MCF 10A (cell line): ENCODE data around the gene CBY1. TPM values are rescaled to one million over a fixed set of nuclear protein-coding genes. Genes with fewer than 3 reads are reported as not detected.

Experiments used
- Bru-seq: library from RNA; stranded (reverse); fragments of 400-500 nt; gene quantifications from one replicate; lab custom pipeline; 2021; lab: Mats Ljungman, UMichigan
- BruChase-seq, 2 experiments: library from RNA; stranded (reverse); fragments of 400-500 nt; gene quantifications; one replicate each; lab custom pipeline; 2021; lab: Mats Ljungman, UMichigan
- BruUV-seq: library from RNA; stranded (reverse); fragments of 400-500 nt; replicated peaks from 2 replicates; lab custom pipeline; 2021; lab: Mats Ljungman, UMichigan
- CTCF ChIA-PET: fragments of 300-600 bp; sonication (Branson Sonifier 250); formaldehyde crosslinking; extraction: SDS; loops from one replicate; lab custom pipeline; 2021; ENCODE audit warnings: antibody characterized with exemption, inconsistent platforms; lab: Yijun Ruan, JAX
- POLR2A ChIA-PET: fragments of 300-600, 350-650 bp; sonication (Branson Sonifier 250); formaldehyde crosslinking; extraction: SDS; loops from one replicate; lab custom pipeline; 2020; ENCODE audit warnings: antibody characterized with exemption, inconsistent platforms; lab: Yijun Ruan, JAX
- DNase-seq: peaks from one replicate; pipeline ENCODE4 v3.0.0-alpha.2; 2018; ENCODE audit not compliant: unreplicated experiment
- H3K27ac Mint-ChIP-seq: one replicate; pipeline ENCODE4 v1.8.0; 2022; ENCODE audit warnings: mild to moderate bottlenecking, low read depth, mixed read lengths; ENCODE audit not compliant: unreplicated experiment
- H3K27me3 Mint-ChIP-seq: one replicate; pipeline ENCODE4 v1.8.0; 2022; ENCODE audit warnings: mixed read lengths; ENCODE audit not compliant: insufficient read depth, unreplicated experiment
- H3K36me3 Mint-ChIP-seq: one replicate; pipeline ENCODE4 v1.8.0; 2022; ENCODE audit warnings: mild to moderate bottlenecking, moderate library complexity, mixed read lengths; ENCODE audit not compliant: insufficient read depth, unreplicated experiment
- H3K4me1 Mint-ChIP-seq: one replicate; pipeline ENCODE4 v1.8.0; 2022; ENCODE audit warnings: mixed read lengths; ENCODE audit not compliant: insufficient read depth, unreplicated experiment
- H3K4me3 Mint-ChIP-seq: one replicate; pipeline ENCODE4 v1.8.0; 2022; ENCODE audit warnings: mild to moderate bottlenecking, moderate library complexity, mixed read lengths; ENCODE audit not compliant: unreplicated experiment
- H3K9me3 Mint-ChIP-seq: one replicate; pipeline ENCODE4 v1.8.0; 2022; ENCODE audit warnings: mixed read lengths; ENCODE audit not compliant: unreplicated experiment
- CTCF ChIP-seq: fragments of 200-600 bp; IDR thresholded peaks from one replicate; pipeline ENCODE4 v1.8.0; 2022; ENCODE audit warnings: antibody characterized with exemption, mild to moderate bottlenecking; ENCODE audit not compliant: unreplicated experiment
- intact Hi-C: fragments of 100-400 bp; cut with micrococcal nuclease; formaldehyde crosslinking; loops from 2 replicates; pipeline ENCODE4 v1.14.1; 2022
- long read RNA-seq: library from polyadenylated mRNA; stranded (forward); transcript quantifications from one replicate; pipeline ENCODE4 v2.0.0, GENCODE V29; 2022
- total RNA-seq: library from RNA; stranded (reverse); gene quantifications from 2 replicates; pipeline ENCODE4 v1.2.3, GENCODE V29; 2022

Gene CBY1
- 40.6 and 42.1 TPM in 2 replicates for total RNA-seq
- percentile 70 among the genes with signal in this experiment for Bru-seq, nascent RNA
- percentile 75 among the genes with signal in this experiment for BruChase-seq, experiment 1, labeled RNA remaining after a 6-hour chase
- percentile 76 among the genes with signal in this experiment for BruChase-seq, experiment 2, labeled RNA remaining after a 2-hour chase
- long read RNA-seq, transcript CBY1-201 (5 exons, 1,133 nt): major isoform, 20 of 59 reads
- long read RNA-seq, transcript CBY1-202 (6 exons, 1,269 nt): minor isoform, 6 of 59 reads
- long read RNA-seq, partial matches to known transcripts: 2 of 59 reads
- long read RNA-seq, other reads (novel, unspliced or antisense): 28 of 59 reads

GRCh38 chr22:38656256-38657044 lies at the start of gene CBY1, which contains the start of gene FAM227A:
TSS of gene CBY1 (plus strand) at chr22:38656638. CDS start at chr22:38668055, 11,417 bp downstream.
TSS of gene FAM227A (minus strand) at chr22:38656392. CDS start at chr22:38650168, 6,224 bp downstream.
- intact Hi-C loops: loop anchor here (2.0 to 10.0 kb wide), 2 partner anchors 50 to 152 kb away; partner anchors contain the start of gene DDX17
- DNase-seq: peak; percentile 89
- no peak for TF ChIP-seq CTCF
- Mint-ChIP-seq H3K4me3 (peak within 1 kb of the TSS; percentile 93), H3K27ac (peak within 1 kb of the TSS; percentile 100), H3K36me3 (peaks cover 15% of the 10 kb centered on the region), H3K4me1 (no peaks in the 10 kb centered on the region), H3K9me3 (no peaks in the 10 kb centered on the region), H3K27me3 (no peaks in the 10 kb centered on the region)
- ChIA-PET CTCF (interaction anchor here (0.6 to 1.0 kb wide), 2 partner anchors 18 to 25 kb away, joined by 3 to 4 read pairs; partner anchors contain the start of gene TOMM22), POLR2A (interaction anchor here (0.8 to 3.2 kb wide), 10 partner anchors 11 to 258 kb away, joined by 3 to 38 read pairs (median 8); partner anchors contain the start of genes GTPBP1, JOSD1 and TOMM22)
- TSS peak; percentile 74 for BruUV-seq

GRCh38 chr22:38607680-38608079 lies 48.8 kb upstream of the CBY1 start:
- Mint-ChIP-seq H3K9me3 (no peaks in the 10 kb centered on the region), H3K27ac (no peak overlapping the region), H3K36me3 (peaks cover 6% of the 10 kb centered on the region), H3K27me3 (no peaks in the 10 kb centered on the region), H3K4me3 (no peak overlapping the region), H3K4me1 (peaks cover 10% of the 10 kb centered on the region)
- TF ChIP-seq CTCF: no peak
- BruUV-seq: no TSS peak
- POLR2A ChIA-PET: no interaction called here
- DNase-seq: no peak
- CTCF ChIA-PET: interaction anchor here (0.6 to 1.1 kb wide), 2 partner anchors 57 to 126 kb away, joined by 3 to 5 read pairs; no protein-coding TSS in a partner anchor
- intact Hi-C loops: no loop called here

- CTCF ChIA-PET: no interaction called here
- POLR2A ChIA-PET: no interaction called here
- no peak for DNase-seq
- no peak for TF ChIP-seq CTCF
- H3K9me3 Mint-ChIP-seq: no peaks in the 10 kb centered on the region
- intact Hi-C loops: no loop called here
- no peaks in the 10 kb centered on the region for H3K27me3 Mint-ChIP-seq
- no peak overlapping the region for H3K27ac Mint-ChIP-seq
- H3K4me1 Mint-ChIP-seq: peaks cover 10% of the 10 kb centered on the region
- no TSS peak for BruUV-seq
- peaks cover 6% of the 10 kb centered on the region for H3K36me3 Mint-ChIP-seq
- no peak overlapping the region for H3K4me3 Mint-ChIP-seq
Observed at GRCh38 chr22:38608992-38609750, 47.3 kb upstream of the CBY1 start.
